HG03439 (cell line): ENCODE measurements around the gene BCAS3.
"Not testable (repeated sequence)": the region's sequence is repeated elsewhere in the genome, so short reads cannot be mapped to it uniquely, and the experiment has no call there.

Experiments
- ATAC-seq: cut with Tn5 transposase; IDR thresholded peaks from one replicate; pipeline ENCODE4 v1.9.1; 2021; ENCODE audit warnings: mild to moderate bottlenecking, moderate library complexity; ENCODE audit not compliant: unreplicated experiment

Gene BCAS3

DNA sequence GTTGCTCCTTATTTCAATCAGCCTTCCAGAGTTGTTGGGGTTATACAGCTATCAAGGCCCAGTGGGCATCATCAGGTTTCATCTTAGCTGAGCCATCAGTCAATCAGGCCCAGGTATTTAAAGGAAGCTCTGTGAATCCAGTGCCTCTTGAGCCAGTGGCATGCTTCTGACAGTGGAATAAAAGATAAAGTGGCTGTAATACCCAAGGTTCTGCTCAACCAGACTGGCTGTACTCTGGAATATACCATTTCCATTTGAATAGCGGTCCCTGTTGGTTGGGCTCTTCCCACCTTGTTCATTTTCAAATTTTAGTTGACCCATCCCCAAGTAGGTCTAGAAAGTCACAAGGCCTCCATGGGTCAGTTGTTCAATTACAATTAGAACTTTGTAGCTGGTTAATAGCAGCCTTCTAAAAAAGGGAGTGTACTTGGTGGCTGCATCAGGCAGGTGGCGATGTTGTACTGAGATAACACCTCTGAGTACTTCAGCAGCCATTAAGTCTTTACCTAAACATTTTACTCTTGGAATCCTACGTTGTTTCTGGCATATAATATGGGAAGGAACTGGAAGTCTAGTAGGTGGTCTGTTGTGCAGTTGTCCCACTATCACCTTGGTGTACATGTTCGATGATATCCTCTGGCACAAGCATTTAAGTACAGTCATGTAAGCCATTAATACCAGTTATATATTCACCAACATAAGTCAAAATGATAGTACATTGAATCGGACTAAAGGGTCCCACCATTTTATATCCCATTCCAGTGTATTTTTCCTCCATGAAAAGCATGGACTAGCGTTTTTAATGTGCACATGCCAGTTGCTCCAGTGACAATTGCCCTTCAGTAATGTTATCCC, 294.1 kb downstream of the BCAS3 start:
- peak; percentile 79 for ATAC-seq

DNA sequence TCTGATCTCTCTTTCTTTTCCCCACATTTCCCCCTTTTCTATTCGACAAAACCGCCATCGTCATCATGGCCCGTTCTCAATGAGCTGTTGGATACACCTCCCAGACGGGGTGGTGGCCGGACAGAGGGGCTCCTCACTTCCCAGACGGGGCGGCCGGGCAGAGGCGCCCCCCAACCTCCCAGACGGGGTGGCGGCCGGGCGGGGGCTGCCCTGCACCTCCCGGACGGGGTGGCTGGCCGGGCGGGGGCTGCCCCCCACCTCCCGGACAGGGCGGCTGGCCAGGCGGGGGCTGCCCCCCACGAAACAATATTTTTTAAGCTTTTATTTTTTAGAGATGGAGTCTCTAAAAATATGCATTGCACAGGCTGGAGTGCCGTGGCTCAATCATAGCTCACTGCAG, 299.2 kb downstream of the BCAS3 start:
- not testable (repeated sequence) for ATAC-seq

GRCh38 chr17:60989379-60989778, 311.7 kb downstream of the BCAS3 start:
- ATAC-seq: no peak

- no peak for ATAC-seq
Measured at GRCh38 chr17:60989846-60990245, 312.2 kb downstream of the BCAS3 start.

DNA sequence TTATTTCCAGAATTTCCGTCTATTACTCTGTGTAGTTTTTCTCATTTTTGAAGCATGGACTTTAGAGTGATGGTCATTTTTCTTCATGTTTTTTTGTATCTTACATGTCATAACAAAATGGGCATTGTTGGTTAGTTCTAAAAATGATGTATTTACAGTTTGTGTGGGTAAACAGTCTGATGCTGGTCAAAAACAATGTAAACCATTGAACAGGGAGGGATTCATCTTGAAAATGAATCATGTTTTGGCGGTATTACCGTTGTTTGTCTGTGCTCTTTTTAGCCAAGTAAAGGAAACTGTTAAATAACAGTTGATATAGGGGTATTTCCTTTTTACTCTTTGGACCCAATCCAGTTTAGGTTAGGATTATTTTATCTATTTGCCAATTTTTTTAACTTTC, 315.8 kb downstream of the BCAS3 start:
- ATAC-seq: no peak

GRCh38 chr17:60995680-60996079, 318.0 kb downstream of the BCAS3 start:
- no peak for ATAC-seq

- ATAC-seq: no peak
Measured at GRCh38 chr17:61000911-61001310, 323.3 kb downstream of the BCAS3 start.

DNA sequence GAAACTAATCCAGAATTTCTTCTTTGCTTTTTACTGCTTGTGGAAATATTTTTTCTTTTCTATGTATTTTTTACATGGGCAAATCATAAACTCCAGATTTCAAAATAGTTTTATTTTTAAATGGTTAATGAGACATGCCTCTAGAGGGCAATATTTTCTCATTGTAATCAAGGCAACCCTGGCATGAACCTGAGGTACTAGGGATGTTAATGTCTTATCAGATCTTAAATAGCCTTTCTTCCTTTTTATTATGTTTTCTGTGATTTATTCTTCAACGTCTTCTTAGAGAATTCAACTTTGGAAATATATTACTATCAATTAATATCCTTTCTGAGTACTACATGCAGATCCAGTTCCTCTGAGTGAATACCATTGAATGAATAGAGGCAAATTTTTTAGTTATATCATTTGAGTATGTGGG, 324.7 kb downstream of the BCAS3 start:
- no peak for ATAC-seq

DNA sequence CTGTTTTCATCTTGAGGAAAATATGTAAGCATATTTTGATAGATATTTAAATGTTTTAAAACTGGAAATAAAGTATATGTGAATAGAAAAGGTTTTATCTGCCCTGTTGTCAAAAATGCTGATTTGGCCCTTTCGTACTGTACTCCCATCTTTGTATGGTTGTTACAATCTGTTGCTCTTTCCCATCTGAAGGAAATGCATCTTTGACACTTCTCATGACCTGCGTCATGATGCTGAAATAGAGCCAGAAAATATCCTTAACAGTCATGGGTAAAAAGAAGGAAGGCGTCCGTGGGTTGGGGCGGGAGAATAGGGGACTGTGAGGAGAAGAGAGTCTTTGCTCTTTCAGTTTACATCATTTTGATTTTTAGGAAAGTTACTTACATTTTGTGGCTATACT, 327.7 kb downstream of the BCAS3 start:
- no peak for ATAC-seq

GRCh38 chr17:61005958-61006357, 328.3 kb downstream of the BCAS3 start:
- ATAC-seq: not testable (repeated sequence)

GRCh38 chr17:61007980-61008379, 330.3 kb downstream of the BCAS3 start:
- ATAC-seq: no peak

- no peak for ATAC-seq
Measured at GRCh38 chr17:61009663-61010062, 332.0 kb downstream of the BCAS3 start.

GRCh38 chr17:61010661-61011170, 333.1 kb downstream of the BCAS3 start:
- no peak for ATAC-seq

GRCh38 chr17:61011251-61011650, 333.6 kb downstream of the BCAS3 start:
- no peak for ATAC-seq

GRCh38 chr17:61015966-61016365, 338.3 kb downstream of the BCAS3 start:
- no peak for ATAC-seq

- no peak for ATAC-seq
Measured at GRCh38 chr17:61017317-61018006, 339.8 kb downstream of the BCAS3 start.

DNA sequence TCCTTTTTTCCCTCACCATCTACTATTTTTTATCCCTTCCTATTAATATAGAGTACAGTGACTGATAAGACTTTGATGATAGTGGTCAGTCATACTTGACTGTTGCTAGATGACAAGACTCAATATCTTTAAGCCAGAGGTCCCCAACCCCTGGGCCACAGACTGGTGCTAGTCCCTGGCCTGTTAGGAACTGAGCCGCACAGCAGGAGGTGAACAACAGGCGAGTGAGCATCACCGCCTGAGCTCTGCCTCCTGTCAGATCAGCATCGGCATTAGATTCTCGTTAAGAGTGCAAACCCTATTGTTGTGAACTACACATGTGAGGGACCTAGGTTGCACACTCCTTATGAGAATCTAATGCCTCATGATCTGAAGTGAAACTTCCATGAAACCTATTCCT, 341.3 kb downstream of the BCAS3 start:
- no peak for ATAC-seq

- ATAC-seq: no peak
Measured at GRCh38 chr17:61023996-61024395, 346.3 kb downstream of the BCAS3 start.

- no peak for ATAC-seq
Measured at GRCh38 chr17:61026818-61027217, 349.2 kb downstream of the BCAS3 start.

GRCh38 chr17:61029181-61029580, 351.5 kb downstream of the BCAS3 start:
- no peak for ATAC-seq

- no peak for ATAC-seq
Measured at GRCh38 chr17:61040666-61041065, 363.0 kb downstream of the BCAS3 start.

DNA sequence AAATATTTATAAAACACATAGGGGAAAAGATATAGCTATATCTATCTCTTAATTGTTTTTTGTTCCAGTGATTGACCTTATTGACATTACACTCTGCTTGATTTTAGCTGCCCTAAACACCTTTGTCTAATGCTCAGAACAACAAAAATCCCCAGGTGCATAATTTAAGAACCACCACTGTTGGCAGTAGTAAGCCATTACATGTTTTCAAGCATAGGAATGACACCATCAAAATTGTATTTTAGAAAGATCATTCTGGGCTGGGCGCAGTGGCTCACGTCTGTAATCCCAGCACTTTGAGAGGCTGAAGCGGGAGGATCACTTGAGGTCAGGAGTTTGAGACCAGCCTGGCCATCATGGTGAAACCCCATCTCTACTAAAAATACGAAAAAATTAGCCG, 364.7 kb downstream of the BCAS3 start:
- not testable (repeated sequence) for ATAC-seq
